Vagina (tissue), 2 donors: ENCODE data around the gene EIF3D. TPM values are rescaled to one million over a fixed set of nuclear protein-coding genes. Genes with fewer than 3 reads are reported as not detected.
"Not testable (repeated sequence)": the region's sequence is repeated elsewhere in the genome, so short reads cannot be mapped to it uniquely, and the experiment has no call there.

Source experiments
- DNase-seq, 2 donors: peaks; one replicate each; pipeline ENCODE4 v3.0.0-alpha.2; 2017; ENCODE audit errors: extremely low spot score in 2 of 2
- H3K27ac ChIP-seq: fragments of 200-600 bp; sonication (generic); one replicate; pipeline ENCODE4 v1.5.1; 2019
- H3K27me3 ChIP-seq: fragments of 200-600 bp; sonication (generic); one replicate; pipeline ENCODE4 v1.5.1; 2019
- H3K36me3 ChIP-seq, 2 donors: fragments of 200-600 bp; sonication (generic); one replicate each; pipeline ENCODE4 v1.5.1; 2017 to 2019
- H3K4me1 ChIP-seq: fragments of 200-600 bp; sonication (generic); one replicate; pipeline ENCODE4 v1.5.1; 2019
- H3K4me3 ChIP-seq, 2 donors: fragments of 200-600 bp; sonication (generic); 1 replicate in 1 of 2; 2 replicates in 1 of 2; pipeline ENCODE4 v1.5.1; 2016 to 2019
- H3K9me3 ChIP-seq: fragments of 200-600 bp; sonication (generic); one replicate; pipeline ENCODE4 v1.5.1; 2019
- POLR2A ChIP-seq, 2 donors: fragments of 450-650 bp; IDR thresholded peaks; one replicate each; pipeline ENCODE4 v1.6.1; 2017; ENCODE audit warnings: antibody characterized with exemption in 2 of 2, mild to moderate bottlenecking in 2 of 2, moderate library complexity in 2 of 2
- POLR2AphosphoS5 ChIP-seq, 2 donors: sonication (generic); formaldehyde crosslinking; IDR thresholded peaks; one replicate each; pipeline ENCODE4 v1.9.0; 2017; ENCODE audit warnings: antibody characterized with exemption in 2 of 2, mild to moderate bottlenecking in 2 of 2, low read depth in 1 of 2; ENCODE audit not compliant: insufficient read depth in 1 of 2
- intact Hi-C: fragments of 100-400 bp; cut with DNase I; formaldehyde crosslinking; loops from one replicate; pipeline ENCODE4 v1.15.1; 2023
- total RNA-seq: library from RNA; depleted of rRNA; stranded (reverse); fragments of >200 nt; gene quantifications from one replicate; pipeline ENCODE4 v1.2.3, GENCODE V29; 2016
- TF ChIP-seq, protein P1 (sequence below), 3 experiments: fragments of 450-650 bp in 2 of 3; fragments of 200-600 bp in 1 of 3; sonication (generic) in 1 of 3; IDR thresholded peaks; one replicate each; pipeline ENCODE4 v1.5.1; 2017 to 2019; ENCODE audit warnings: antibody characterized with exemption in 3 of 3, mild to moderate bottlenecking in 2 of 3, moderate library complexity in 2 of 3

EIF3D gene
- total RNA-seq, 1 donor from 2014 or later, result 266 TPM

DNA sequence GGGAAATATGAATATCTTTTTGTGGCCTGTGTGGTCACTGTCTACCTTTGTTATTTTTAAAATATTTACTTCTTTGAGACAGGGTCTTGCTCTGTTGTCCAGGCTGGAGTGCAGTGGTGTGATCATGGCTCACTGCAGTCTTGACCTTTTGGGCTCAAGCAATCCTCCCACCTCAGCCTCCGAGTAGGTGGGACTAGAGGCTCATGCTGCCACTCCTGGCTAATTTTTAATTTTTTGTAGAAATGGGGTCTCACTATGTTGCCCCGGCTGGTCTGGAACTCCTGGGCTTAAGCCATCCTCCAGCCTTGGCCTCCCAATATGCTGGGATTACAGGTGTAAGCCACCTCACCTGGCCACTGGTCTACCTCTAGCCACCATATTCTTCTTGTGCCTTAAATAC is 3.5 kb upstream of the EIF3D start:
- no peak for TF ChIP-seq POLR2AphosphoS5 (IDR thresholded peaks at IDR 0.05; ENCODE audit: insufficient read depth in 1 of 2, low read depth in 1 of 2)
- TF ChIP-seq, protein P1, sequence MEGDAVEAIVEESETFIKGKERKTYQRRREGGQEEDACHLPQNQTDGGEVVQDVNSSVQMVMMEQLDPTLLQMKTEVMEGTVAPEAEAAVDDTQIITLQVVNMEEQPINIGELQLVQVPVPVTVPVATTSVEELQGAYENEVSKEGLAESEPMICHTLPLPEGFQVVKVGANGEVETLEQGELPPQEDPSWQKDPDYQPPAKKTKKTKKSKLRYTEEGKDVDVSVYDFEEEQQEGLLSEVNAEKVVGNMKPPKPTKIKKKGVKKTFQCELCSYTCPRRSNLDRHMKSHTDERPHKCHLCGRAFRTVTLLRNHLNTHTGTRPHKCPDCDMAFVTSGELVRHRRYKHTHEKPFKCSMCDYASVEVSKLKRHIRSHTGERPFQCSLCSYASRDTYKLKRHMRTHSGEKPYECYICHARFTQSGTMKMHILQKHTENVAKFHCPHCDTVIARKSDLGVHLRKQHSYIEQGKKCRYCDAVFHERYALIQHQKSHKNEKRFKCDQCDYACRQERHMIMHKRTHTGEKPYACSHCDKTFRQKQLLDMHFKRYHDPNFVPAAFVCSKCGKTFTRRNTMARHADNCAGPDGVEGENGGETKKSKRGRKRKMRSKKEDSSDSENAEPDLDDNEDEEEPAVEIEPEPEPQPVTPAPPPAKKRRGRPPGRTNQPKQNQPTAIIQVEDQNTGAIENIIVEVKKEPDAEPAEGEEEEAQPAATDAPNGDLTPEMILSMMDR (IDR thresholded peaks at IDR 0.05), result no peak
- Histone ChIP-seq H3K27me3 (no peaks in the 10 kb centered on the region), H3K36me3 (no peaks in the 10 kb centered on the region), H3K27ac (no peak overlapping the region), H3K4me3 (no peak overlapping the region), H3K4me1 (peaks cover 17% of the 10 kb centered on the region), H3K9me3 (no peaks in the 10 kb centered on the region)
- no peak for DNase-seq
- intact Hi-C loops, result no loop called here

- Histone ChIP-seq H3K36me3 (peaks cover 0 to 29% of the 10 kb centered on the region in 2 donors), H3K27ac (peak overlapping the region; percentile 90), H3K27me3 (no peaks in the 10 kb centered on the region), H3K4me1 (peaks cover 23% of the 10 kb centered on the region), H3K9me3 (no peaks in the 10 kb centered on the region), H3K4me3 (peak overlapping the region; percentile 58 to 91)
- intact Hi-C loops, result no loop called here
- TF ChIP-seq, protein P1 (IDR thresholded peaks at IDR 0.05), result no peak
- TF ChIP-seq POLR2AphosphoS5 (IDR thresholded peaks at IDR 0.05; ENCODE audit: insufficient read depth in 1 of 2, low read depth in 1 of 2), result no peak
- TF ChIP-seq POLR2A (IDR thresholded peaks at IDR 0.05), result no peak
- DNase-seq, result no peak
Observed at GRCh38 chr22:36528341-36528740, 625 bp downstream of the EIF3D start.

- peaks cover 0 to 84% of the 10 kb centered on the region in 2 donors for H3K36me3 ChIP-seq
- intact Hi-C loops, result no loop called here
- H3K4me3 ChIP-seq, result no peak overlapping the region
- H3K9me3 ChIP-seq, result no peaks in the 10 kb centered on the region
- no peak overlapping the region for H3K27ac ChIP-seq
- H3K4me1 ChIP-seq, result peaks cover 8% of the 10 kb centered on the region
- DNase-seq, result no peak
- H3K27me3 ChIP-seq, result no peaks in the 10 kb centered on the region
- TF ChIP-seq POLR2A (IDR thresholded peaks at IDR 0.05) (no peak), POLR2AphosphoS5 (IDR thresholded peaks at IDR 0.05; ENCODE audit: insufficient read depth in 1 of 2, low read depth in 1 of 2) (no peak)
- TF ChIP-seq, protein P1 (IDR thresholded peaks at IDR 0.05), result no peak
Observed at GRCh38 chr22:36522662-36523061, 6.3 kb downstream of the EIF3D start.

- Histone ChIP-seq H3K4me3 (no peak overlapping the region), H3K36me3 (peaks cover 0 to 98% of the 10 kb centered on the region in 2 donors), H3K27me3 (no peaks in the 10 kb centered on the region), H3K27ac (no peak overlapping the region), H3K9me3 (no peaks in the 10 kb centered on the region), H3K4me1 (no peaks in the 10 kb centered on the region)
- intact Hi-C loops, result no loop called here
- no peak for DNase-seq
- no peak for TF ChIP-seq POLR2A (IDR thresholded peaks at IDR 0.05)
- TF ChIP-seq, protein P1 (IDR thresholded peaks at IDR 0.05), result no peak
- no peak for TF ChIP-seq POLR2AphosphoS5 (IDR thresholded peaks at IDR 0.05; ENCODE audit: insufficient read depth in 1 of 2, low read depth in 1 of 2)
Observed at GRCh38 chr22:36520423-36520822, 8.5 kb downstream of the EIF3D start.

- H3K4me1 ChIP-seq, H3K9me3 ChIP-seq, H3K27ac ChIP-seq, H3K4me3 ChIP-seq, H3K27me3 ChIP-seq, DNase-seq, intact Hi-C loops: not testable (repeated sequence)
- peaks cover 0 to 98% of the 10 kb centered on the region in 2 donors for H3K36me3 ChIP-seq
Observed at GRCh38 chr22:36519906-36520305, 9.1 kb downstream of the EIF3D start.

GRCh38 chr22:36514766-36515165 is 14.2 kb downstream of the EIF3D start:
- TF ChIP-seq POLR2A (IDR thresholded peaks at IDR 0.05) (no peak), POLR2AphosphoS5 (IDR thresholded peaks at IDR 0.05; ENCODE audit: insufficient read depth in 1 of 2, low read depth in 1 of 2) (no peak)
- TF ChIP-seq, protein P1 (IDR thresholded peaks at IDR 0.05), result no peak
- DNase-seq, result no peak
- Histone ChIP-seq H3K27me3 (no peaks in the 10 kb centered on the region), H3K9me3 (no peaks in the 10 kb centered on the region), H3K4me3 (no peak overlapping the region), H3K27ac (no peak overlapping the region), H3K4me1 (peaks cover 5% of the 10 kb centered on the region), H3K36me3 (peaks cover 3 to 94% of the 10 kb centered on the region in 2 donors)
- intact Hi-C loops, result no loop called here
